ENCODE data around the gene ST7.
A peak's percentile ranks its signal among the peaks of the same experiment; 100 is the strongest.
"Not testable (repeated sequence)": the region's sequence is repeated elsewhere in the genome, so short reads cannot be mapped to it uniquely, and the experiment has no call there.

Gene ST7

GRCh38 chr7:117095055-117095454 is 141.8 kb downstream of the ST7 start:
- DNase-seq (ENCODE audit: low spot score) = no peak

GRCh38 chr7:117096330-117096729 is 143.0 kb downstream of the ST7 start:
- no peak for DNase-seq (ENCODE audit: low spot score)

GRCh38 chr7:117096942-117097341 is 143.6 kb downstream of the ST7 start:
- no peak for DNase-seq (ENCODE audit: low spot score)

- no peak for DNase-seq (ENCODE audit: low spot score)
These were observed 144.6 kb downstream of the ST7 start for GRCh38 chr7:117097860-117098259.

GRCh38 chr7:117098457-117098856 is 145.2 kb downstream of the ST7 start:
- peak; percentile 81 for DNase-seq (ENCODE audit: low spot score)

GRCh38 chr7:117101026-117101425 is 147.7 kb downstream of the ST7 start:
- no peak for DNase-seq (ENCODE audit: low spot score)

GRCh38 chr7:117110480-117111315 is 157.4 kb downstream of the ST7 start:
- DNase-seq (ENCODE audit: low spot score) = no peak

GRCh38 chr7:117111535-117111934 is 158.2 kb downstream of the ST7 start:
- no peak for DNase-seq (ENCODE audit: low spot score)

GRCh38 chr7:117112640-117113039 is 159.3 kb downstream of the ST7 start:
- DNase-seq (ENCODE audit: low spot score) = no peak

- no peak for DNase-seq (ENCODE audit: low spot score)
These were observed 160.6 kb downstream of the ST7 start for GRCh38 chr7:117113871-117114270.

- no peak for DNase-seq (ENCODE audit: low spot score)
These were observed 161.0 kb downstream of the ST7 start for GRCh38 chr7:117114272-117114671.

GRCh38 chr7:117116211-117116610 is 162.9 kb downstream of the ST7 start:
- no peak for DNase-seq (ENCODE audit: low spot score)

GRCh38 chr7:117117172-117117571 is 163.9 kb downstream of the ST7 start:
- no peak for DNase-seq (ENCODE audit: low spot score)

- no peak for DNase-seq (ENCODE audit: low spot score)
These were observed 165.4 kb downstream of the ST7 start for GRCh38 chr7:117118579-117119180.

- peak; percentile 54 for DNase-seq (ENCODE audit: low spot score)
These were observed 166.1 kb downstream of the ST7 start for GRCh38 chr7:117119192-117119924.

GRCh38 chr7:117120321-117120720 is 167.0 kb downstream of the ST7 start:
- not testable (repeated sequence) for DNase-seq (ENCODE audit: low spot score)

- not testable (repeated sequence) for DNase-seq (ENCODE audit: low spot score)
These were observed 168.7 kb downstream of the ST7 start for GRCh38 chr7:117122036-117122435.

- no peak for DNase-seq (ENCODE audit: low spot score)
These were observed 169.2 kb downstream of the ST7 start for GRCh38 chr7:117122536-117122935.

GRCh38 chr7:117123311-117123926 is 170.1 kb downstream of the ST7 start:
- no peak for DNase-seq (ENCODE audit: low spot score)

GRCh38 chr7:117124591-117125220 is 171.4 kb downstream of the ST7 start:
- DNase-seq (ENCODE audit: low spot score) = peak; percentile 74

- no peak for DNase-seq (ENCODE audit: low spot score)
These were observed 173.4 kb downstream of the ST7 start for GRCh38 chr7:117126676-117127075.

- no peak for DNase-seq (ENCODE audit: low spot score)
These were observed 174.4 kb downstream of the ST7 start for GRCh38 chr7:117127585-117128168.
